Spleen (tissue), 11 donors: ENCODE data around the gene C5orf15. TPM values are rescaled to one million over a fixed set of nuclear protein-coding genes. Genes with fewer than 3 reads are reported as not detected.

Source experiments
- DNase-seq: peaks from one replicate; pipeline ENCODE4 v3.0.0-alpha.2; 2020
- H3K27ac ChIP-seq, 8 donors: fragments of 200-600 bp; sonication (generic) in 7 of 8; 1 replicate in 4 of 8; 2 replicates in 4 of 8; pipeline versions ENCODE4 v1.5.0 to v1.8.0; 2016 to 2021; ENCODE audit warnings: inconsistent platforms in 4 of 8, mild to moderate bottlenecking in 4 of 8, moderate library complexity in 1 of 8
- H3K27me3 ChIP-seq, 7 donors: fragments of 200-600 bp; sonication (generic) in 6 of 7; replicated peaks in 1 of 7; 1 replicate in 4 of 7; 2 replicates in 3 of 7; pipeline versions ENCODE4 v1.5.0 to v1.8.0; 2016 to 2021; ENCODE audit warnings: inconsistent platforms in 3 of 7, mild to moderate bottlenecking in 1 of 7
- H3K36me3 ChIP-seq, 6 donors: fragments of 200-600 bp; sonication (generic) in 5 of 6; 1 replicate in 4 of 6; 2 replicates in 2 of 6; pipeline versions ENCODE4 v1.5.0 to v1.8.0; 2016 to 2021; ENCODE audit warnings: inconsistent platforms in 2 of 6
- H3K4me1 ChIP-seq, 6 donors: fragments of 200-600 bp; sonication (generic) in 5 of 6; 1 replicate in 3 of 6; 2 replicates in 3 of 6; pipeline versions ENCODE4 v1.5.0 to v1.8.0; 2016 to 2021; ENCODE audit warnings: inconsistent platforms in 3 of 6
- H3K4me3 ChIP-seq, 8 donors: fragments of 200-600 bp; sonication (generic) in 7 of 8; 1 replicate in 4 of 8; 2 replicates in 4 of 8; pipeline versions ENCODE4 v1.5.0 to v1.8.0; 2016 to 2021; ENCODE audit warnings: inconsistent platforms in 4 of 8, mild to moderate bottlenecking in 4 of 8, moderate library complexity in 2 of 8
- H3K9me3 ChIP-seq, 8 donors: fragments of 200-600 bp; sonication (generic) in 7 of 8; 1 replicate in 4 of 8; 2 replicates in 4 of 8; pipeline versions ENCODE4 v1.5.0 to v1.8.0; 2016 to 2021; ENCODE audit warnings: inconsistent platforms in 4 of 8
- POLR2A ChIP-seq, 3 donors: fragments of 450-650 bp; IDR thresholded peaks; one replicate each; pipeline ENCODE4 v1.5.1; 2017; ENCODE audit warnings: antibody characterized with exemption in 3 of 3, mild to moderate bottlenecking in 1 of 3
- POLR2AphosphoS5 ChIP-seq, 3 donors: sonication (generic); formaldehyde crosslinking; IDR thresholded peaks; one replicate each; pipeline ENCODE4 v1.5.1; 2017; ENCODE audit warnings: antibody characterized with exemption in 3 of 3
- WGBS, 5 donors: extraction: QIAGEN DNeasy Blood & Tissue Kit in 3 of 5; methylation state at CpG; one replicate each; pipeline versions ENCODE4 v1.1.5 to v1.1.7; 2013 to 2018; 5-methylcytosine and 5-hydroxymethylcytosine counted together
- intact Hi-C: fragments of 100-400 bp; cut with DNase I; formaldehyde crosslinking; loops from one replicate; pipeline ENCODE4 v1.15.0; 2023; ENCODE audit warnings: low total_unique reads
- polyA plus RNA-seq, 3 donors: library from polyadenylated mRNA; stranded (reverse); fragments of 200-250 nt; gene quantifications; one replicate each; pipeline ENCODE4 v1.2.1, GENCODE V29; 2013
- total RNA-seq, 7 donors: library from RNA; depleted of rRNA in 3 of 7; stranded (reverse); fragments of >200 nt in 3 of 7; fragmentation: NEBNext Ultra II Directional in 4 of 7; extraction: Animal tissue kit (Norgen Biotek cat#: 25700) in 4 of 7; gene quantifications; one replicate each; pipeline versions ENCODE4 v1.1.0 to v1.2.1, GENCODE V29; 2016 to 2021
- TF ChIP-seq, protein P1 (sequence below), 11 experiments: fragments of 200-600 bp in 7 of 11; fragments of 450-650 bp in 4 of 11; sonication (generic) in 4 of 11; IDR thresholded peaks in 8 of 11; conservative IDR thresholded peaks in 3 of 11; 1 replicate in 7 of 11; 2 replicates in 4 of 11; pipeline versions ENCODE4 v1.4.0 to v1.8.0; 2016 to 2021; ENCODE audit warnings: antibody characterized with exemption in 11 of 11, inconsistent platforms in 4 of 11, mild to moderate bottlenecking in 1 of 11
- donor health status: healthy with polysubstance abuse.
- donor health status: DM: no; HTN: no; CAD: no; lungs with moderate emphysema.
- donor health status: DM: no; HTN: no; CAD: no.
- donor health status: Bipolar disorder and iron deficiency.
- donor health status: healthy.
- donor health status: DM: no; HTN: no; CAD: no.
- donor health status: DM: yes; HTN: yes; CAD: no.

C5orf15 gene
- total and polyA plus RNA-seq, 10 donors = 25.4 to 49.6 (median 28.5) TPM

DNA sequence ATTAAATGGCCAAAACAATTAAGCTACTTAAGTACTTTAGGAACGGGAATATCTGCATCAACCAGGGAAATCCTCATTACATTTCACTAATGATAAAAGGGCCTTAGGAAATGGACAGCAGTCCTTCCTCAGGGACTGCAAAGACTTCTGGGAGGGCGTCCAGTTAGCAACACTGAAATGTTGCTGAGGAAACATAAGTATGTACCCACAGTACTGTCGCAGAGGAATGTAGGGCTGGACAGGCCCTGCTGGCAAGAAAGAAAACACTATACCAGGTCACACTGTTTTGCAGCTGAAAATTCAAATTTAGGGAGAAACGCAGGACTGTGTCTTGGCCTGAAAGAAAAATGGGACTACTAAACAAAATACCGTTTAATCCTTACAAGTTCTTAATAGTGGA, 1.3 kb downstream of the C5orf15 start:
- H3K27ac ChIP-seq = peak overlapping the region in 5 of 8 donors; percentile 93 to 94 (median 94)
- H3K4me3 ChIP-seq = peak overlapping the region in 6 of 8 donors; percentile 65 to 90 (median 80)
- H3K36me3 ChIP-seq = peaks cover 0 to 14% (median 5%) of the 10 kb centered on the region in 6 donors
- intact Hi-C loops = no loop called here
- peaks cover 13 to 79% (median 40%) of the 10 kb centered on the region in 6 donors for H3K4me1 ChIP-seq
- TF ChIP-seq, protein P1, sequence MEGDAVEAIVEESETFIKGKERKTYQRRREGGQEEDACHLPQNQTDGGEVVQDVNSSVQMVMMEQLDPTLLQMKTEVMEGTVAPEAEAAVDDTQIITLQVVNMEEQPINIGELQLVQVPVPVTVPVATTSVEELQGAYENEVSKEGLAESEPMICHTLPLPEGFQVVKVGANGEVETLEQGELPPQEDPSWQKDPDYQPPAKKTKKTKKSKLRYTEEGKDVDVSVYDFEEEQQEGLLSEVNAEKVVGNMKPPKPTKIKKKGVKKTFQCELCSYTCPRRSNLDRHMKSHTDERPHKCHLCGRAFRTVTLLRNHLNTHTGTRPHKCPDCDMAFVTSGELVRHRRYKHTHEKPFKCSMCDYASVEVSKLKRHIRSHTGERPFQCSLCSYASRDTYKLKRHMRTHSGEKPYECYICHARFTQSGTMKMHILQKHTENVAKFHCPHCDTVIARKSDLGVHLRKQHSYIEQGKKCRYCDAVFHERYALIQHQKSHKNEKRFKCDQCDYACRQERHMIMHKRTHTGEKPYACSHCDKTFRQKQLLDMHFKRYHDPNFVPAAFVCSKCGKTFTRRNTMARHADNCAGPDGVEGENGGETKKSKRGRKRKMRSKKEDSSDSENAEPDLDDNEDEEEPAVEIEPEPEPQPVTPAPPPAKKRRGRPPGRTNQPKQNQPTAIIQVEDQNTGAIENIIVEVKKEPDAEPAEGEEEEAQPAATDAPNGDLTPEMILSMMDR (IDR thresholded peaks at IDR 0.05 in 8 of 11, conservative IDR thresholded peaks at IDR 0.05 in 3 of 11) = no peak
- TF ChIP-seq POLR2AphosphoS5 (IDR thresholded peaks at IDR 0.05) = no peak
- no peak for TF ChIP-seq POLR2A (IDR thresholded peaks at IDR 0.05)
- H3K27me3 ChIP-seq = no peaks in the 10 kb centered on the region
- WGBS, 5 donors = 76 to 88% (median 81%) methylated on average over 5 of the region's 5 CpGs
- peaks cover 0 to 7% (median 0%) of the 10 kb centered on the region in 8 donors for H3K9me3 ChIP-seq
- no peak for DNase-seq

DNA sequence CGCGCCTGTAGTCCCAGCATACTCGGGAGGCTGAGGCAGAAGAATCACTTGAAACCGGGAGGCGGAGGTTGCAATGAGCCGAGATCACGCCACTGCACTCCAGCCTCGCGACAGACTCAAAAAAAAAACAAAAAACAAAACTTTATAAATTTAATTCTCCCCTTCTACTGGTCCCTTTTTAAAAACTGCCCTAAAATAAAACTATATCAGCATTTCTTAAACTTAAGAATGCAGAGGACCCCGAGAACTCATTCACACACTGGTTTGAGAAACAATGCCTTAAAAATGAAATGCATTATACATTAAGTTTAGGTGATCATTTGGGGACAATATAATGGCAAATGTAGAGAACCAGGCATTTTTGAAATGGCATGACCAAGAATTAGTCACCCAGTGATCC, 2.3 kb downstream of the C5orf15 start:
- no peak for DNase-seq
- 94 to 98% (median 97%) methylated on average over 10 of the region's 10 CpGs for WGBS, 5 donors
- H3K4me1 ChIP-seq = peaks cover 13 to 89% (median 41%) of the 10 kb centered on the region in 6 donors
- H3K36me3 ChIP-seq = peaks cover 0 to 4% (median under 1%) of the 10 kb centered on the region in 6 donors
- intact Hi-C loops = no loop called here
- peaks cover 0 to 7% (median 0%) of the 10 kb centered on the region in 8 donors for H3K9me3 ChIP-seq
- TF ChIP-seq, protein P1 (IDR thresholded peaks at IDR 0.05 in 8 of 11, conservative IDR thresholded peaks at IDR 0.05 in 3 of 11) = no peak
- no peaks in the 10 kb centered on the region for H3K27me3 ChIP-seq
- no peak overlapping the region for H3K4me3 ChIP-seq
- H3K27ac ChIP-seq = no peak overlapping the region

DNA sequence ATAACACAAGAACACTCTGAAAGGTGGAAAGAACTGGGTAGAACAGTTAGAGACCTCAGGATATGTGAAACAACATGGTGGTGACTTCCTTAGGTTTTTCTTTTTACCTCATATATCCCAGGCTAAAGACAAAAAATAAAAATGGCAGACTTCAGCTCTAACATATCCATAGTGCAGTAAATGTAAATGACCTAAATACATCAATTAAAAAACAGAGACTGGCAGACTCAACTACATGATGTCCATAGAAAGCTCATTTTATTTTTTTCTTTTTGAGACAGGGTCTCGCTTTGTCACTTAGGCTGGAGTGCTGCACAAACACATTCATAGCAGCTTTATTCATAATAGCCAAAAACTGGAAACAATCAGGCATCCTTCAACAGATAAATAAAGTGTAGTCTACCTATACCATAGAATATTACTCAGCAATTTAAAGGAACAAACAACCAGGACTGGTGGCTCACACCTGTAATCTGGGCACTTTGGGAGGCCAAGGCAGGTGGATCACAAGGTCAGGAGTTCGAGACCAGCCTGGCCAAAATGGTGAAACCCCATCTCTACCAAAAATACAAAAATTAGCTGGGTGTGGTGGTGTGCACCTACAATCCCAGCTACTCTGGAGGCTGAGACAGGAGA, 4.8 kb downstream of the C5orf15 start:
- WGBS, 5 donors = 94 to 98% (median 98%) methylated on average over 2 of the region's 2 CpGs
- peaks cover 0 to 17% (median 11%) of the 10 kb centered on the region in 6 donors for H3K36me3 ChIP-seq
- no peak for TF ChIP-seq POLR2A (IDR thresholded peaks at IDR 0.05)
- TF ChIP-seq, protein P1 (IDR thresholded peaks at IDR 0.05 in 8 of 11, conservative IDR thresholded peaks at IDR 0.05 in 3 of 11) = no peak
- no peak for TF ChIP-seq POLR2AphosphoS5 (IDR thresholded peaks at IDR 0.05)
- no peak for DNase-seq
- H3K27me3 ChIP-seq = no peaks in the 10 kb centered on the region
- H3K9me3 ChIP-seq = peaks cover 0 to 7% (median 0%) of the 10 kb centered on the region in 8 donors
- no peak overlapping the region for H3K4me3 ChIP-seq
- intact Hi-C loops = no loop called here
- peak overlapping the region in 1 of 8 donors; percentile 21 for H3K27ac ChIP-seq
- peaks cover 9 to 90% (median 36%) of the 10 kb centered on the region in 6 donors for H3K4me1 ChIP-seq

DNA sequence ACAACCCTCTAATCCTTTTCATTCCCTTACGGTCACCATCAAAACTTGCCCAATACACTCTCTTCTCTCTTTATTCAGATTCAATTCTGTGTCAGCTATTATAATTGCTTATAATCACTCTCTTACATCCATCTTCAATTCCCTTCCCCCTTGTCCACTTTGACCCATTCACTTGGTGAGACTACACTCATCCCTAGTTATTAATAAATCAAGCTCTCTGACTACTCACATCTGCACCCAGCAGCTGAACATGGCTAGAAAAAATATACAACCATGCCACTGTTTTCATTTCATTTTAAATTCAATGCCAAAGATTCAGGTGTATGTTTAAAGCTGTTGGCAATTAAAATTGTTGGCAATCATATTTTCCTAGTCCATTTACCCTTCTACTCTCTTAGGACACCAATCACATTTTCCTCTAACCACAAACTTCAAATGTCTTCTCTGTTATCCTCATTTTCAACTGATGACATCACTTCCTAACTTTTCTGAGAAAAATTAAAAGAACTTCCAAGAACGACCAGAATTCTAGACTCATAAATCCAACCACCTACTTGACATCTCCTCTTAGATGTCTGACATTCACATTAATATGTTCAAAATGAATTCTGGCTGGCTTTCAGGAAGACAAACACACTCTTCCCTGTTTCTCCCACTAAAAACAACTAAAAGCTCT, 5.5 kb downstream of the C5orf15 start:
- WGBS, 5 donors = 56 to 63% (median 62%) methylated on average over 2 of the region's 2 CpGs

More for the DNA sequence above, 5.5 kb downstream of the C5orf15 start:
- H3K27ac ChIP-seq = peak overlapping the region in 2 of 8 donors; percentile 21 to 51
- DNase-seq = no peak
- H3K27me3 ChIP-seq = no peaks in the 10 kb centered on the region
- no peak for TF ChIP-seq POLR2AphosphoS5 (IDR thresholded peaks at IDR 0.05)
- TF ChIP-seq POLR2A (IDR thresholded peaks at IDR 0.05) = no peak
- TF ChIP-seq, protein P1 (IDR thresholded peaks at IDR 0.05 in 8 of 11, conservative IDR thresholded peaks at IDR 0.05 in 3 of 11) = no peak
- H3K36me3 ChIP-seq = peaks cover 0 to 23% (median 17%) of the 10 kb centered on the region in 6 donors
- peaks cover 10 to 96% (median 39%) of the 10 kb centered on the region in 6 donors for H3K4me1 ChIP-seq
- H3K9me3 ChIP-seq = peaks cover 0 to 7% (median 0%) of the 10 kb centered on the region in 8 donors
- intact Hi-C loops = no loop called here
- no peak overlapping the region for H3K4me3 ChIP-seq
